GM12892 (cell line): ENCODE results near the gene ARHGAP12.

Experiments
- POLR2A ChIP-seq: IDR thresholded peaks from 2 replicates; pipeline ENCODE4 v1.6.1; 2011; ENCODE audit warnings: low read depth, low read length, control low read depth
- POLR2AphosphoS5 ChIP-seq: IDR thresholded peaks from 2 replicates; pipeline ENCODE4 v1.6.1; 2011; ENCODE audit warnings: low read depth, low read length, control low read depth
- TAF1 ChIP-seq: IDR thresholded peaks from 2 replicates; pipeline ENCODE4 v1.6.1; 2011; ENCODE audit warnings: low read depth, mild to moderate bottlenecking, control low read depth, low read length, borderline replicate concordance

DNA sequence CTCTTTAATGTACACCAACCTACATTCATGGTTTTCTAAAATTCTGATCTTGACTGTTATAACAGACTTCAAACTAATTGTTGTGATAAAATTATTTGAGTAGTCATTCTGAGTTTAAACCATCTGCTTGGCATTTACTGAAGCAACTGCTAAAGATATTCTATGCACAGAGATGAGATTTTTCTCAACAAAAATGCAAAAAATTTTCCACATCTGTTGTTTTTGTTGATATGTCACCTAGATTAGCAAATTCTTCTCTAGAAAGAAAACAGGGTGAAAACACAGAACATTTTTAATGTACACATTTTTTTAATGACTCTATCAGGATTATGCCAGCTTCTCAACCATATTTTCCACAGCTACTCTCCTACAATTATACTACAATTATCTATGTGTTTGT, 42.7 kb downstream of the ARHGAP12 start:
- no peak for TF ChIP-seq POLR2A
- TF ChIP-seq POLR2AphosphoS5 = no peak
- TF ChIP-seq TAF1 = no peak
